NOMO-1 treated with DMSO at 0.1 percent for 48 hours (cell line): ENCODE data around the gene RFX1.

Experiments used
- DNase-seq: peaks from one replicate; lab custom pipeline; 2025; ENCODE audit not compliant: unreplicated experiment; lab: John Stamatoyannopoulos, UW

RFX1 gene

DNA sequence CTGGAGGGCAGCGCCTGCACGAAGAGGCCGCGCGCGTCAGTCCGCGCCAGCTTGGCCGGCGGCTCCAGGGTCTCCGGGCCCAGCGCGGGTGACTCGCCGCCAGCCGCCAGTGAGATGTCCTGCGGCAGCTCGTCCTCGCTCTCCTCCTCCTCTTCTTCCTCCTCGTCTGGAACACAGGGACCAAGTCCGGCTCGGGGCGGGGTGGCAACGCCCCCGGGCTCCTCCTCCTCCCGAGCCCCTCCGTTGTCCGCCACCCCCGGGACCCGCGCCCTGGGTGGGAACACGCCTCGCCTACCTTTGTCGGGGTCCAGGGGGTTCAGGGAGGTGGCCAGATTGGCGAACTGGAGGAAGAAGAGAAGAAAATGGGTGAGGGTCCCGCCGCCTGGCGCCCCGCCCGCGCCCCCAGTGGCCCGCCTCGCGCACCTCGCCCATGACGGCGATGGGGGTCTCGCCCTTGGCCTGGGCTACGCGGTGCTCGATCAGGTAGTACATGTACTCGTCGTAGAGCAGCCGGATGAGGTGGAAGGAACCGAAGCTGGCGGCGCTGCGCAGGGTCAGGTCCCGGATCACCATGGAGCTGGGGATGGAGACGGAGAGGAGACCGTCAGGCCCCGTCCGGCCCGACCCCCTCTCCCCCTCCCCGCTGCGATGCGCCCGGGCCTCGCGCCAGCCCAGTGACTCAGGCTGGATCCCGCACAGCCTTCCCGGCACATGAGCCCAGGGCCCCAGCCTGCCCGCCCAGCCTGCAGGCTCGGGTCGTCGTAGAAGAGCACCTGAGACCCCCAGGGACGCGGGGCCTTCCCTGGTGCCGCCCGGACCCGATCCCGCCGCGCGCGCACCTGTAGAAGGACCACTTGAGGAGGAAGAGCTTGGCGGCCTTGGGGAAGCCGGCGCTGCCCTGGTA is 43.2 kb downstream of the RFX1 start:
- no peak for DNase-seq

DNA sequence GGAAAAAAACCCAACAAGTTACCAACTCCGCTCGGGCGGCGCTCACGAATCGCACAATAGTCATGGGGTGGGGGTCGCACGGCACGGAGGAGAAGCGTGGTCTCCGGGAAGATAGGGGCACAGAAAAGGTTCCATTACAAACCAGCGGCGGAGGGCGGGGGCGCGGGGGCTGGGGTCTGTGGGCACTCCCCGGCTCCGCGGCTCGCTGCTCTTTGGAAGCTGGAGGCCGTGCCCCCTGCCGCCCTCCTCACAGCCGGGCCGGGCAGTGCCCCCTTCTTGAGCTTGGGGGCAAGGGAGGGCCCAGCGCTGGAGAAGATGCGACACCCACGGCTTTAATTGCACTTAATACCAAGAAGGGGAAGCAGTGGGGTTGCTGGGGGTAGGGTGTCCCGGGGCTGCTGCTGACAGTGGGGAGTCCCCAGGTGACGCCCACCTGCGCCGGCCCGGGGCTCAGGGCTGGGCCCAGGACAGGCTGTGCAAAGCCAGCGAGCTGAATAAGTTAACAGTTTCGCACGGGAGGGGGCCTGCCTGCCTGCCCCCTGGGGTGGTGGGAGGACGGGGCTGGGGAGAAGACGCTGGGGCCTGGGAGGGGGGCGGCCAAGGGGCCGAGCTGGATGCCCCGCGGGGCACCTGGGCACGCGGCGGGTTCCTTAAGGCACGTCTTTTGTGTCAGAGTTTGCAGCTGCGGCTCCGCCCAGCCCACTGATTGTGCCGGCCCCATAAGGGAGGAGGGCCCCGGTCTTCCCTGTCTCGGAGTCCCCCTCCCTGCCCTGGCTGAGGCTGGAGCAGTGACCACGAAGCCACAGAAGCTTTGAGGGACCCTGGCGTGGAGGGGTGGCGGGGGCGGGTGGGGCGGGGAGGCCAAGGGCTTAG is 44.1 kb downstream of the RFX1 start:
- no peak for DNase-seq

DNA sequence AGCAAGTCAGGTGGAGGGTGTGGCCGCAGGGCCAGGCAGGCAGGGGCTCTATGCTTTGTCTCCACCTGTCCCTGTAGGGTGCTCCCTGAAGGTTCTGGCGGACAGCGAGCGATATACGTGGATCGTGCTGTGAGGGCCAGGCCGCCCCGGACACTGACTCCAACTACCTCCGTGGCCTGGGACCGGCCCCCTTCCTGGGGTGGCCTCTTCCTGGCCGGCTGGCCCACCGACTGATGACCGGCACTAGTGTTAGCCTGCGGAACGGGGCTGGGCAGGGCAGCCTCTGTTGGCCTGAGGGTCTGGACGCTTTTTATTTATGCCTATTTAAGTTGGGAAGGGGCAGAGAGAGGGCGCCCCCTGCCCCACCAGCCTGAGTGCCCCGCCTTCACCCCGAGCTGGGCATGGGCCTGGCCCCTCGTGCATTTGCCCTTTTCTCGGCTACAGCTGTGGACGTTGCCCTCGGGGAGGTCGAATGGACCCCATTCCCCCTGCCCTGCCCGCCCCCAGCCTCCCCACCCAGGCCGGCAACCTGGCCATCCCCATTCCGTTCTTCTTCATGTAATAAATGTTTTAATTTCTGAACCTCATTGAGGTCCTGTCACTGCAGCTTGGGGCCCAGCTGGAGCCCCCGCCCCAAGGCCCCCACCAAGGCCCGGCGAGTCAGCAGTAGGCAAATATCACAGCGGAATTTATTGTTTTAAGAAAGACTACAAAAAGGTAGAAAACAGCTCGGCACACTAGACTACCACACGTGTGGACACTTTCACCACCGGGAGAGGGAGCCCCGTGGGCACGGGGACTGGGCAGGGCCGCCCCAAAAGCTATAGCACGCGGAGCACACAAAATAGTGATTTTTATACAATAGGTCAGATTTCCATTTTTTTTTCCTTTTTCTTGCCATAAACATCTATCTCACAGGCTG is 45.0 kb downstream of the RFX1 start:
- no peak for DNase-seq

DNA sequence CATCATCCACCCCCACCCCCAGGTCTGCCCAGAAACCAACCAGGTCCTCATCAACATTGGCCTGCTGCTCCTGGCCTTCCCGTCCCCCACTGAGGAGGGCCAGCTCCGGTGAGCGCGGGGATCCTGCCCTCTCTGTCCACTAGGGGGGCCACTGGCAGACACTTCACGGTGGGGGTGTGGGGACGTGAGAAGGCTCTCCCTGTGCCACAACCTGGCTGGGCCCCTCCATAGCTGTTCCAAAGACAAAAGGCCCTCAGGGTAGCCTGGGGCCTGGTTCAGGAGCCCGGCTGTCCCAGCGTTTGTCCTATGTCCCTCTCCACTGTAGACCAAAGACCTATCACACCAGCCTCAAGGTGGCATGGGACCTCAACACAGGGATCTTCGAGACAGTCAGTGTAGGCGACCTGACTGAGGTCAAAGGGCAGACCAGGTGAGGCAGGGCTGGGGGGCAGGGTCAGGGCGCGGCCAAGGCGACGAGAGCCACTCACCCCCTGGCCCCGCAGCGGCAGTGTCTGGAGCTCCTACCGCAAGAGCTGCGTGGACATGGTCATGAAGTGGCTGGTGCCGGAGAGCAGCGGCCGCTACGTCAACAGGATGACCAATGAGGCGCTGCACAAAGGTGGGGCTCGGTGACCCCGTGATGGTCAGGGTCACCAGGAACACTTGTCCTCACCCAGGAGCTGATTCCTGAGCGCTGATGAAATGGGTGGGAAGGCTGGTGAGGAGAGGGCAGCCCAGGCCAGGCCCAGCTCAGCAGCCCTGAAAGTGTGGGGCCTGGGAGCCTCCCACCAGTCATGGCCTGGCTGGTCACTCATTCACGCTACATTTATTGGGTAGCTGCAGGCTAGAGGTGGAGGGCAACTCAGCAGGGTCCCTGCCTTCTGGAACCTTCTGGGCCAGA is 45.9 kb downstream of the RFX1 start:
- DNase-seq: no peak

DNA sequence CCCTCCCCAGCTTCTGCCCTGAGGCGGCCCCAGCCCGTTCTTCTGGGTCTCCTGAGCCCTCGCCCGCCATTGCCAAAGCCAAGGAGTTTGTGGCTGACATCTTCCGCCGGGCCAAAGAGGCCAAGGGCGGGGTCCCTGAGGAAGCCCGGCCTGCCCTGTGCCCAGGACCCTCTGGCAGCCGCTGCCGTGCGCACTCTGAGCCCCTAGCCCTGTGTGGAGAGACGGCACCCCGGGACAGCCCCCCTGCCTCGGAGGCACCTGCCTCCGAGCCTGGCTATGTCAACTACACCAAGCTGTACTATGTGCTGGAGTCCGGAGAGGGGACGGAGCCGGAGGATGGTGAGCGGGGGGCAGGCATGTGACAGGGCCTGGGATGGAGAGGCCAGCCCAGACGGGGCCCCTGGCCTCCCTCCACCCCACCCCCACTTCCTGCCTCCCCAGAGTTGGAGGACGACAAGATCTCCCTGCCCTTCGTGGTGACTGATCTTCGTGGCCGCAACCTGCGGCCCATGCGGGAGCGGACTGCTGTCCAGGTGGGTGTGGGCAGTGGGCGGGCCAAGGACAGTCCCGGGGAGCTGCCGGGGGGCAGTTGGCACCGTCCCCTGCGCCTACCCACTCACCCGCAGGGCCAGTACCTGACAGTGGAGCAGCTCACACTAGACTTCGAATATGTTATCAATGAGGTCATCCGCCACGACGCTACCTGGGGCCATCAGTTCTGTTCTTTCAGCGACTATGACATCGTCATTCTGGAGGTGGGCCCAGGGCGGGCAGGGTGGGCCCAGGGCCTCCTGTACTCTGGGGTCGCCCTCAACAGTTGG is 46.8 kb downstream of the RFX1 start:
- no peak for DNase-seq

DNA sequence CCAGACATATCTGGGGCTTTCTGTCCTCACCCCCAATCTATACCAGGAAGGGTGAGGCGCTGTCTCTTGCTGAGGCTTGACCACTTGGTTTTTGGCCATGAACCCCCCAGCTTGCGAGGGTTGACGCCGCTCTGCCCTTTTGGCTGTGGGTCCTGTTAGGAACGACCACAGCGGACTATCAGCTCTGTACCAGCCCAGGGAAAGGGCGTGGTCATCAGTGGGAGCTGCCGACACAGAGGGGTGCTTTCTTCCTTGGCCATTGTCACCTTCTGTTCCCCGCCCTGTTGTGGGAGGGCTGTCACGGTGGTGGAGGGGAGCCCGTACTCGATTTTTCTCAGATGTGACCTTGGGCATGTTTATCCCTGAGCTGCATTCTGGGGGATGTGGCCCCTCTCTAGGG is 48.1 kb downstream of the RFX1 start:
- DNase-seq: no peak

DNA sequence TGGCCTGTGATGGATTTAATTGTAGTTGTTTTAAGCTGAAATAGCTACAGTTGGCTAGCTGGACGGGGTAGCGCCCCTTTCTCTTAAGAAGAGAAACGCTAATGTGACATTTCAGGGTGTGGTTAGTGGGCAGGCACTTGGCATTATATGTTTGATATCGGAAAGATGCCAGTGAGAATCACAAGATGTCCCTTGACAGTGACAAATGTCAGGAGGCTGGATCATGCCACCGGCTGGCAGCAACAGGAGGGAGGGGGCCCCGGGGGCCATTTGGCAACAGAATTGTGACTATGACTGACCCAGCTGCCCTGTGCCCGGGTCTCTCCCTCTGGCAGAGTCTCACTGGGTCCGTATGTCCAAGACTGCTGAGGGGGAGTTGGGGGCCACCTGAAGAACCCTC is 49.1 kb downstream of the RFX1 start:
- DNase-seq: no peak

DNA sequence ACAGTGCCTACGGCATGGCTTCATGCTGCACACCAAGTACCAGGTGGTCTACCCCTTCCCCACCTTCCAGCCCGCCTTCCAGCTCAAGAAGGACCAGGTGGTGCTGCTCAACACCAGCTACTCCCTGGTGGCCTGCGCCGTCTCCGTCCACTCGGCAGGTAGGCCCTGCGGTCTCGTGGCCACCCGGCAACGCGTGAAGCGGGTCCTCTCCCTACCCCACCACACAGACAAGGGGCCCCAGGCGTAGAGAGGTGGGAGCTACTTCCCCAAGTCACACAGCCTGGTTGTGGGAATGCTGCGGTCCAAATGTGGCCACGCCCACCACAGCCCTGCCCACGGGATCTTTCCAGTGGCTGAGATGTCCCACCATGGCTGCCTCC is 49.8 kb downstream of the RFX1 start:
- no peak for DNase-seq

DNA sequence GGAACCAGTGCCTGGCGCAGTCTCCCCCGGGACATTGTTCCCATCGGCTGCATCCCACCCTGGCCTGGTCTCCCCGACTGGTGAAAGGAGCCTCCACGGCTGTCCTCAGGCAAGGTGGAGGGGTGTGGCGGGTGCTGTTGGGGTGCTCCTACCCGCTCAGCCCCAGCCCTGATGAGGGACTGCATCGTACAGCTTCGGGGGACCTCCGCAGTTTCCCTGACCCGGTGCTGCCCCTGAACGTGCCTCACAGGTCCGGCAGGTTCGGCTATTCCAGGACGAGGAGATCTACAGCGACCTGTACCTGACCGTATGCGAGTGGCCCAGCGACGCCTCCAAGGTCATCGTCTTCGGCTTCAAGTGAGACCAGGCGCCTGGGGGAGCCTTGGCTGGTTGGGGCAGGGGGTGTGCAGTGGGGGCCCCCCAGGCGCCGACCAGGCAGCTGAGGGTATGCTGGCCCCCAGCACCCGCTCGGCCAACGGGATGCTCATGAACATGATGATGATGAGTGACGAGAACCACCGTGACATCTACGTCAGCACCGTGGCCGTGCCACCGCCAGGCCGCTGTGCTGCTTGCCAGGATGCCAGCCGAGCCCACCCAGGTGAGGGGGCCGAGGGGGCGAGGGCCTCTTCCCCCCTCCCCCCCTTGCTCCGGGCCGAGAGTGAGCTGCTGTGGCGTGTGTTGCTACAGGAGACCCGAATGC is 50.3 kb downstream of the RFX1 start:
- DNase-seq: no peak

DNA sequence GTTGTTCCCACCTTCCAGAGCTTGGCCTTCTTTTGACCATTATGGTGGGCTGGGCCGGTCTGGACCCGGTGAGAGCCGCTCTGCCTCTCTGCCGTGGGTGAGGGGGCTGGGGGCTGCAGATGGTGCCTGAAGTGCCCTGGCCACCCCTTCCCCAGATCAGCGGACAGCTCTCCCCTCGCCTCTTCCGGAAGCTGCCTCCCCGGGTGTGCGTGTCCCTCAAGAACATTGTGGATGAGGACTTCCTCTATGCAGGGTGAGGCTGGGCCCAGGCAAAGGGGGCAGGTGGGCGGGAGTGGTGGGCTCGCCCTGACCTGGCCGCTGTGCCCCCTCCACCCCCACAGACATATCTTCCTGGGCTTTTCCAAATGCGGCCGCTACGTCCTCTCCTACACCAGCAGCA is 51.9 kb downstream of the RFX1 start:
- DNase-seq: no peak

DNA sequence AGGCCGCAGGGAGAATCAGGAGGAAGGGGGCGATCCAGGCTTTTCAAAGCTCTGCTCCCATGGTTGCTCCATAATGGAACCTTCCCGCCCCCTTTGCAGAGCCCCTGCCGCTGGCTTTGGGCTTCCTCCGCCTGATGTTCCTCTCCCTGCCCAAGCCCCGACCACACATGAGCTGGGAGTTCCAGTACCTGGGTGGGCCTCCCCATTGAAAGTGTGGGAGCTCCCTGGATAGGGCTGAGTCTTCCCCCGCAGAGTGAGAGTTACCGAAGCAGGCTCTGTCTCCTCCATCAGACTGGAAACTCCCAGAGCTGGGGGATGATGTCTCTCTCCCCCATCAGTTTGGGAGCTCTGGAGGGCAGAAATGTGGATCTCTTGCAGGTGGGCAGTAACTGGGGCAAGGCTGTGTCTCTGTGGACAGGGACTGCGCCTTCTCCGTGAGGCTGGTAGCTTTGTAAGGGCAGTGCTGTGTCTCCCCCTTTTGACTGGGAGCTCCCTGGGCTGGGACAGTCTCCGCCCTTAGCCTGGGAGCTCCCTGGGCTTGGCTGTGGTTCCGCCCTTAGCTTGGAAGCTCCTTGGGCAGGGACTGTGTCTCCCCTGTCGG is 53.1 kb downstream of the RFX1 start:
- no peak for DNase-seq

DNA sequence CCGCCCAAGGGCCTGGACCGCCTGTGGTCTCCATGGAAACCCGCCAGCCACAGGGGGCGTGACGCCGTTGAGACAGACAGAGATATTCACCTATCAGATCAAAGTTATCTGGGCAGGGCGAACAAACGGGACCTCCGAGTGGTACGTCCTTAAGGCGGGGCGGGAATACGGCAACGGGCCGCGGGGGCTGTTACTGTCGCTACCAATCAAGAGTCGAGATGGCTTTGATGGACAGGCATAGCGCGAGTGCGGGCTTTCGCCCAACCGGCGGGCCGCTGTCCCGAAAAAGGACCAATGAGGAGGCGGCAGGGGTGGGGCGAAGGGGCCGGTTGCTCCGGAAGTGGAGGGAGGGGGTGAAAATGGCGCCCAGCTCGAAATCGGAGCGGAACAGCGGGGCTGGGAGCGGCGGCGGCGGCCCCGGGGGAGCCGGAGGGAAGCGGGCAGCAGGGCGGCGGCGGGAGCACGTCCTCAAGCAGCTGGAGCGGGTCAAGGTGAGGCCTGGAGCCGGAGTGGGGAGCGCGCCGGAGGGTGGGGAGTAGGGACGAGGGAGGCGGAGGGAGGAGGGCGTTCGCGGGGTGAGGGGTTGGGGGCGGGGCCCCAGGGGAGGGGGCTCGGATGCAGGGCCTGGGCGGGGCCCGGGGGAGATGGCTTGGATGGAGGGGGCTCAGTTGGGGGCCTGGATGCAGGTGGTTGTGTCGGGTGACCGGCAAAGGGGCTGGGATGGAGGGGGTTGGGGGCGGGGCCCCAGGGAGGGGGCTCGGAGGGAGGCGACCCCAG is 53.8 kb downstream of the RFX1 start, which contains the start of gene DCAF15:
TSS of gene DCAF15 (plus strand) at position 356 of the 777 bp plus-strand sequence. CDS start at position 360, 4 bp downstream.
- DNase-seq: peak; percentile 99

DNA sequence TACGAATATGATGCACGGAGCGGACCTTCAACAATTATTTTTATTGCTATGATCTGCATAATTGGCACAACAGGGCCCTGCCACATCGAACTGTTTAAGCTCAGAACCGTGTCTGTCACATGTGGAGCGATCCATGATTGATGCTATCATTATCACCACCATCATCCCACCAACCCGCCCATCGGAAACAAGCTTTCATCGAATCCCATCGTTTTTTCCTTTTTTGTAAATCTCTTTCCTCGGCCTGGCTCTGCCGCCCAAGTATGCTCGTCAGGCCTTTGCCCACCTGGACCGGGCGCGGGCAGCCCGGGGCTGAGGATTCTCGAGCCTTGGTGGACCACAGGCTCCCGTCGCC is 54.3 kb downstream of the RFX1 start:
- DNase-seq: no peak

DNA sequence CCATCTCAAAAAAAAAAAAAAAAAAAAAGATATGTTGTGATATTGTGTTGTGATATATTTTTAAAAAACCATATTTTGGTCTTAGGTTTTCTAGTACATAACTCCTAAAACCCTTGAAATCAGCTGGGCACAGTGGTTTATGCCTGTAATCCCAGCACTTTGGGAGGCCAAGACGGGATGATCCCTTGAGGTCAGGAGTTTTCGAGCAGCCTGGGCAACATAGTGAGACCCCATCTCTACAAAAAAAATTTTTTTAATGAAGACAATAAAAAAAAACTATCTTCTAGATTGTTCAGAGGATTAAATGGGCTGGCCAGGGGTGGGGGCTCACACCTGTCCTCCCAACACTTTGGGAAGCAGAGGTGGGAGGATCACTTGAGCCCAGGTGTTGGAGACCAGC is 55.1 kb downstream of the RFX1 start:
- DNase-seq: no peak

DNA sequence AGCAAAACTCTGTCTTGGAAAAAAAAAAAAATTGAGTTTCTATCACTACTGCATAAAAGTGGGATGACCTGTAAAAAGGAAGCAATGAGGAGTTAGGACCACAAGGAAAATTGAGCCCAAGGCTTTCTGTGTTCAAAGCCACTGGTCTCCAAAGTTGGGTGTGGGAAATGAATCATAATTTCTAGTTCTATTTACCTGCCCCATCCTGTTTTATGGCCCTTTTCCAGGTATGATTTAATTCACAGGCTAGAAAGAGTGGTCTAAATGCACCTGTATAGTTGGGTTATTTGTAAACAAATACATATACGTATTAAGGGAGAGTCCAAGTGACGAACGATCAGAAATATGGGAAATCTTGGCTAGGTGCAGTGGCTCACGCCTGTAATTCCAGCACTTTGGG is 59.7 kb downstream of the RFX1 start:
- DNase-seq: no peak

DNA sequence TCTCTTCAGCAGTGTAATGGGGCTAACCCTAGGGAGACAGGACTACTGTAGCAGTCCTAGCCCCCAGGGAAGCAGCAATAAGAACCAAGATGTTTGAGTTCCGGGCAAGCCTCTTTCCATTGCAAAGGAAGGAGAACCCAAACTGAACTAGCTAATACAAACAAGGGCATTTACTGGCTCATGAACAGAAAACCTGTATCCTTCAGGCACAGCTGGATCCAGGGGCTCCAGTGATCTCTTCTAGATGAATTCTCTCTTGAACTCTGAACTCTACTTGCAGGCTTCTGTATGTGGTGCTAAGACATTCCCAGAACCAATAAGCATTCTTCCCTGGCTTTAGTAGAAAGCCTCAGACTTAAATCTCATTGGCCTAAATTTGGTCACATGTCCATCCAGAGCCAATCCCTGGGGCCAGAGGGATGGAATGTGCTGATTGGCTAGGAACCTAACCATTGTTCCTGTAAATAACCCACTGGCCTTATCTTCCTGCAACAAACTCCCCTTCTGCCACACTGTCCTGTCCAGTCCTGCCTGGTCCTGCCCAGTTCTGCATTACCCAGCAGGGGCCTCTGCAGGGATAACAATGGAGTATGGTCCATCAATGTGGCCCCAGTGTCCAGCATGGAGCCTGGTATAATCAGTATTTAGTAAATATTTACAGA is 64.0 kb downstream of the RFX1 start:
- no peak for DNase-seq
